HG02571 (cell line): ENCODE data around the gene TBC1D7.

ENCODE experiments used
- ATAC-seq: cut with Tn5 transposase; IDR thresholded peaks from one replicate; pipeline ENCODE4 v1.9.1; 2021; ENCODE audit warnings: mild to moderate bottlenecking, moderate library complexity; ENCODE audit not compliant: unreplicated experiment

Gene TBC1D7

GRCh38 chr6:13328076-13328874, at the start of gene TBC1D7:
TSS of gene TBC1D7 (minus strand) at chr6:13328537. CDS start at chr6:13326898, 1,639 bp downstream.
- ATAC-seq, result peak; percentile 90

GRCh38 chr6:13377054-13377758, 48.9 kb upstream of the TBC1D7 start:
- ATAC-seq, result no peak

GRCh38 chr6:13375360-13375878, 47.1 kb upstream of the TBC1D7 start:
- peak; percentile 57 for ATAC-seq

GRCh38 chr6:13373919-13374318, 45.6 kb upstream of the TBC1D7 start:
- ATAC-seq, result no peak

GRCh38 chr6:13373488-13373886, 45.1 kb upstream of the TBC1D7 start:
- no peak for ATAC-seq

- no peak for ATAC-seq
Observed at GRCh38 chr6:13372688-13373487, 44.6 kb upstream of the TBC1D7 start.

- ATAC-seq, result no peak
Observed at GRCh38 chr6:13372076-13372475, 43.7 kb upstream of the TBC1D7 start.

GRCh38 chr6:13371421-13372072, 43.2 kb upstream of the TBC1D7 start:
- no peak for ATAC-seq

GRCh38 chr6:13370623-13371022, 42.3 kb upstream of the TBC1D7 start:
- no peak for ATAC-seq

- ATAC-seq, result no peak
Observed at GRCh38 chr6:13369591-13369990, 41.3 kb upstream of the TBC1D7 start.

- ATAC-seq, result no peak
Observed at GRCh38 chr6:13368731-13369115, 40.4 kb upstream of the TBC1D7 start.

- ATAC-seq, result no peak
Observed at GRCh38 chr6:13368079-13368730, 39.9 kb upstream of the TBC1D7 start.

GRCh38 chr6:13367396-13367795, 39.1 kb upstream of the TBC1D7 start:
- no peak for ATAC-seq

GRCh38 chr6:13365320-13365719, 37.0 kb upstream of the TBC1D7 start:
- ATAC-seq, result no peak

GRCh38 chr6:13364842-13365241, 36.5 kb upstream of the TBC1D7 start:
- ATAC-seq, result no peak

- ATAC-seq, result no peak
Observed at GRCh38 chr6:13362412-13362811, 34.1 kb upstream of the TBC1D7 start.

GRCh38 chr6:13360671-13361540, 32.6 kb upstream of the TBC1D7 start:
- no peak for ATAC-seq

GRCh38 chr6:13359287-13359686, 30.9 kb upstream of the TBC1D7 start:
- ATAC-seq, result no peak

GRCh38 chr6:13358511-13358910, 30.2 kb upstream of the TBC1D7 start:
- ATAC-seq, result no peak
